DMS 273 treated with DMSO at 0.1 percent for 48 hours (cell line): ENCODE data around the gene AGR3.

ENCODE experiments used
- DNase-seq: peaks from one replicate; lab custom pipeline; 2025; lab: John Stamatoyannopoulos, UW

The AGR3 gene

GRCh38 chr7:16838386-16838785 is 43.4 kb downstream of the AGR3 start:
- no peak for DNase-seq

- DNase-seq, result no peak
Observed at GRCh38 chr7:16836481-16836880, 45.3 kb downstream of the AGR3 start.

- DNase-seq, result no peak
Observed at GRCh38 chr7:16833373-16833772, 48.4 kb downstream of the AGR3 start.

GRCh38 chr7:16826060-16826459 is 55.7 kb downstream of the AGR3 start:
- no peak for DNase-seq

GRCh38 chr7:16822029-16822428 is 59.8 kb downstream of the AGR3 start:
- no peak for DNase-seq

- no peak for DNase-seq
Observed at GRCh38 chr7:16818732-16819131, 63.1 kb downstream of the AGR3 start.

GRCh38 chr7:16817536-16817935 is 64.2 kb downstream of the AGR3 start:
- no peak for DNase-seq

- peak; percentile 62 for DNase-seq
Observed at GRCh38 chr7:16816824-16817223, 65.0 kb downstream of the AGR3 start.

GRCh38 chr7:16815001-16815400 is 66.8 kb downstream of the AGR3 start:
- no peak for DNase-seq

GRCh38 chr7:16813232-16813616 is 68.6 kb downstream of the AGR3 start:
- no peak for DNase-seq

- DNase-seq, result no peak
Observed at GRCh38 chr7:16812542-16813231, 69.1 kb downstream of the AGR3 start.

GRCh38 chr7:16811551-16811950 is 70.2 kb downstream of the AGR3 start:
- DNase-seq, result no peak

GRCh38 chr7:16810573-16810972 is 71.2 kb downstream of the AGR3 start:
- no peak for DNase-seq

GRCh38 chr7:16810112-16810511 is 71.7 kb downstream of the AGR3 start:
- DNase-seq, result no peak
